A549 (cell line): ENCODE data around the gene CREG2. TPM values are rescaled to one million over a fixed set of nuclear protein-coding genes. Genes with fewer than 3 reads are reported as not detected.

Experiments used
- ATAC-seq, 2 experiments: fragments of 200-7000 bp in 1 of 2; fragments of >200 bp in 1 of 2; cut with Nextera tagmentation in 1 of 2; cut with Tn5 transposase in 1 of 2; 3 replicates each; pipeline versions ENCODE4 v1.8.0 to v1.9.1; 2018 to 2020; ENCODE audit warnings: mild to moderate bottlenecking in 1 of 2, moderate library complexity in 1 of 2
- CTCF ChIA-PET: fragments of 300-600 bp; sonication (Branson Sonifier 250); formaldehyde crosslinking; extraction: SDS; loops from one replicate; lab custom pipeline; 2021; ENCODE audit warnings: antibody characterized with exemption, inconsistent platforms; lab: Yijun Ruan, JAX
- POLR2A ChIA-PET: fragments of 350-600 bp; formaldehyde crosslinking; extraction: SDS; loops from one replicate; lab custom pipeline; 2021; ENCODE audit warnings: antibody characterized with exemption, inconsistent platforms; lab: Yijun Ruan, JAX
- DNase-seq, 2 experiments: peaks; one replicate each; pipeline versions ENCODE4 v3.0.0 to v3.0.0-alpha.2; 2011 to 2016; ENCODE audit warnings: low read depth in 1 of 2, low spot score in 1 of 2
- FAIRE-seq: peaks from 2 replicates; lab custom pipeline; 2011; peaks lifted over from hg19 to GRCh38; lab: Jason Lieb, UNC
- H3K27ac ChIP-seq, 2 experiments: fragments of >200 bp; sonication (Bioruptor Twin); formaldehyde crosslinking; 3 replicates each; pipeline ENCODE4 v1.5.1; 2016 to 2017
- H3K4me1 ChIP-seq: fragments of >200 bp; sonication (Bioruptor Twin); formaldehyde crosslinking; 3 replicates; pipeline ENCODE4 v1.6.1; 2016
- H3K4me2 ChIP-seq: fragments of >200 bp; sonication (Bioruptor Twin); formaldehyde crosslinking; 3 replicates; pipeline ENCODE4 v1.6.1; 2016
- H3K4me3 ChIP-seq: fragments of >200 bp; sonication (Bioruptor Twin); formaldehyde crosslinking; 3 replicates; pipeline ENCODE4 v1.5.1; 2016
- H3K9me3 ChIP-seq: fragments of >200 bp; sonication (Bioruptor Twin); formaldehyde crosslinking; 3 replicates; pipeline ENCODE4 v1.6.1; 2016
- BCL3 ChIP-seq: fragments of >200 bp; sonication (Bioruptor Twin); formaldehyde crosslinking; IDR thresholded peaks from 3 replicates; pipeline ENCODE4 v1.6.1; 2016
- CBX8 ChIP-seq: fragments of 200-600 bp; sonication (generic); IDR thresholded peaks from 2 replicates; pipeline ENCODE4 v1.6.1; 2016
- CEBPB ChIP-seq, 2 experiments: fragments of >200 bp in 1 of 2; sonication (Bioruptor Twin) in 1 of 2; formaldehyde crosslinking in 1 of 2; IDR thresholded peaks; 2 replicates each; pipeline ENCODE4 v1.6.1; 2012 to 2016
- CTCF ChIP-seq: fragments of >200 bp; sonication (Bioruptor Twin); formaldehyde crosslinking; IDR thresholded peaks from 3 replicates; pipeline ENCODE4 v1.5.1; 2016
- EHF ChIP-seq: fragments of 250-450 bp; sonication (Bioruptor Pico); IDR thresholded peaks from 2 replicates; pipeline ENCODE4 v1.5.0; 2020; ENCODE audit warnings: mild to moderate bottlenecking
- EHMT2 ChIP-seq: fragments of 200-600 bp; sonication (generic); IDR thresholded peaks from 2 replicates; pipeline ENCODE4 v1.6.1; 2016; ENCODE audit warnings: antibody characterized with exemption, low read depth, mild to moderate bottlenecking, moderate library complexity
- ESRRA ChIP-seq: fragments of 150-350 bp; IDR thresholded peaks from 2 replicates; pipeline ENCODE4 v1.6.1; 2014; ENCODE audit warnings: mild to moderate bottlenecking, low read length, borderline replicate concordance
- FOSB ChIP-seq: fragments of 250-450 bp; sonication (Bioruptor Pico); IDR thresholded peaks from 2 replicates; pipeline ENCODE4 v1.5.0; 2020; ENCODE audit warnings: mild to moderate bottlenecking, moderate library complexity
- FOSL2 ChIP-seq, 2 experiments: fragments of 450-650 bp in 1 of 2; fragments of >200 bp in 1 of 2; sonication (Bioruptor Twin) in 1 of 2; formaldehyde crosslinking; IDR thresholded peaks; 2 replicates each; pipeline versions ENCODE4 v1.5.0 to v1.6.1; 2016 to 2020; ENCODE audit warnings: mild to moderate bottlenecking in 1 of 2, moderate library complexity in 1 of 2
- HES2 ChIP-seq: fragments of >200 bp; sonication (Bioruptor Twin); formaldehyde crosslinking; IDR thresholded peaks from 2 replicates; pipeline ENCODE4 v1.6.1; 2016
- HOXA7 ChIP-seq: fragments of 250-450 bp; sonication (Bioruptor Pico); IDR thresholded peaks from 2 replicates; pipeline ENCODE4 v1.5.0; 2020; ENCODE audit warnings: mild to moderate bottlenecking, moderate library complexity
- JUN ChIP-seq, 2 experiments: fragments of >200 bp; sonication (Bioruptor Twin); formaldehyde crosslinking; IDR thresholded peaks; 2 replicates in 1 of 2; 3 replicates in 1 of 2; pipeline ENCODE4 v1.6.1; 2016 to 2017
- JUNB ChIP-seq: fragments of >200 bp; sonication (Bioruptor Twin); formaldehyde crosslinking; IDR thresholded peaks from 2 replicates; pipeline ENCODE4 v1.6.1; 2016
- KDM5A ChIP-seq: fragments of 200-600 bp; sonication (generic); IDR thresholded peaks from 2 replicates; pipeline ENCODE4 v1.6.1; 2016; ENCODE audit warnings: antibody characterized with exemption, mild to moderate bottlenecking
- MAFK ChIP-seq: fragments of 450-650 bp; IDR thresholded peaks from 2 replicates; pipeline ENCODE4 v1.6.1; 2014; ENCODE audit not compliant: partially characterized antibody
- MAX ChIP-seq: IDR thresholded peaks from 2 replicates; pipeline ENCODE4 v1.6.1; 2012
- MAZ ChIP-seq: fragments of 150-350 bp; IDR thresholded peaks from 2 replicates; pipeline ENCODE4 v1.6.1; 2014; ENCODE audit warnings: antibody characterized with exemption, low read depth, low read length, borderline replicate concordance
- MYC ChIP-seq: IDR thresholded peaks from 2 replicates; pipeline ENCODE4 v1.6.1; 2012; ENCODE audit warnings: mild to moderate bottlenecking, inconsistent platforms, low read length, improper control_type of control experiment, borderline replicate concordance
- NPAS2 ChIP-seq: fragments of 250-450 bp; sonication (Bioruptor Pico); IDR thresholded peaks from 2 replicates; pipeline ENCODE4 v1.8.0; 2022; ENCODE audit warnings: mild to moderate bottlenecking, moderate library complexity, borderline replicate concordance
- NR3C1 ChIP-seq: fragments of >200 bp; sonication (Bioruptor Twin); formaldehyde crosslinking; IDR thresholded peaks from 3 replicates; pipeline ENCODE4 v1.6.1; 2017
- PBX3 ChIP-seq: IDR thresholded peaks from 2 replicates; pipeline ENCODE4 v1.6.1; 2012
- POLR2A ChIP-seq: IDR thresholded peaks from 2 replicates; pipeline ENCODE4 v1.6.1; 2012; ENCODE audit warnings: mild to moderate bottlenecking, low read length
- RNF2 ChIP-seq: fragments of 200-600 bp; sonication (generic); IDR thresholded peaks from 2 replicates; pipeline ENCODE4 v1.6.1; 2016; ENCODE audit warnings: low read depth, mild to moderate bottlenecking, antibody characterized with exemption, moderate library complexity, borderline replicate concordance
- TFCP2L1 ChIP-seq: fragments of 250-450 bp; sonication (Bioruptor Pico); IDR thresholded peaks from 2 replicates; pipeline ENCODE4 v1.5.0; 2021; ENCODE audit warnings: mild to moderate bottlenecking
- TP53 ChIP-seq: fragments of 250-450 bp; sonication (Bioruptor Pico); IDR thresholded peaks from 2 replicates; pipeline ENCODE4 v1.5.0; 2021; ENCODE audit warnings: mild to moderate bottlenecking, moderate library complexity
- USF2 ChIP-seq: fragments of 450-650 bp; IDR thresholded peaks from 2 replicates; pipeline ENCODE4 v1.6.1; 2014; ENCODE audit warnings: antibody characterized with exemption
- WGBS: methylation state at CpG from one replicate; pipeline ENCODE4 v1.1.6; 2017; ENCODE audit errors: missing lambda C conversion rate; 5-methylcytosine and 5-hydroxymethylcytosine counted together
- polyA plus RNA-seq, 4 experiments: library from polyadenylated mRNA; depleted of rRNA in 3 of 4; stranded (reverse); fragments of >200 nt; fragmentation: RNase III in 1 of 4; extraction: RNeasy Plus Mini Kit Qiagen cat#74134 plus additional on column Dnase treatment in 1 of 4; gene quantifications; 2 replicates in 3 of 4; 3 replicates in 1 of 4; pipeline ENCODE4 v1.2.3, GENCODE V29; 2011 to 2017

The CREG2 gene
- polyA plus RNA-seq, 2 of the 4 experiments (the other 2 are of a cell fraction) = 1.5 to 1.6 TPM

GRCh38 chr2:101396316-101396717 lies 9.0 kb upstream of the CREG2 start:
- WGBS = 1% methylated on average over 2 of the region's 2 CpGs
- Histone ChIP-seq H3K4me3 (peak overlapping the region; percentile 9; the same call in 2 of the 3 replicates), H3K4me2 (peak overlapping the region; percentile 85), H3K9me3 (no peaks in the 10 kb centered on the region), H3K27ac (peak overlapping the region; percentile 81 to 85), H3K4me1 (peaks cover 25% of the 10 kb centered on the region)
- DNase-seq (peak; percentile 65 to 76), ATAC-seq (peak; percentile 86 to 93), FAIRE-seq (no peak)
- CTCF ChIA-PET = interaction anchor here (0.9 to 4.9 kb wide), 5 partner anchors 9 to 346 kb away, joined by 3 to 25 read pairs (median 12); partner anchors contain the start of gene CREG2
- POLR2A ChIA-PET = no interaction called here
- TF ChIP-seq MAZ = no peak
- peak; percentile 72 for TF ChIP-seq FOSL2 (IDR thresholded peaks at IDR 0.05)
- peak; percentile 80 for TF ChIP-seq FOSL2 (CRISPR knock-in tag; IDR thresholded peaks at IDR 0.05)
- 0 out of 2 replicates have a peak, but pooled peaks have one; percentile 47 for TF ChIP-seq MAX
- no peak for TF ChIP-seq MYC
- TF ChIP-seq JUNB = peak; percentile 42; the same call in 1 of the 2 replicates

- ATAC-seq (peak; percentile 60 to 77), DNase-seq (no peak), FAIRE-seq (no peak)
- Histone ChIP-seq H3K9me3 (no peaks in the 10 kb centered on the region), H3K4me1 (peaks cover 25% of the 10 kb centered on the region), H3K4me2 (peak overlapping the region; percentile 85), H3K27ac (peak overlapping the region; percentile 81 to 85), H3K4me3 (peak overlapping the region; percentile 9; the same call in 2 of the 3 replicates)
- POLR2A ChIA-PET = no interaction called here
- WGBS = 57% methylated on average over 6 of the region's 6 CpGs
- TF ChIP-seq NR3C1 (no peak), USF2 (no peak), KDM5A (no peak), EHF (CRISPR knock-in tag) (no peak), ESRRA (no peak), POLR2A (no peak), NPAS2 (CRISPR knock-in tag) (no peak), HES2 (no peak), MAFK (no peak), TP53 (no peak), CBX8 (no peak), TFCP2L1 (CRISPR knock-in tag) (no peak)
- CTCF ChIA-PET = interaction anchor here (0.9 to 4.9 kb wide), 6 partner anchors 8 to 346 kb away, joined by 3 to 25 read pairs (median 8); partner anchors contain the start of gene CREG2
These were observed 8.4 kb upstream of the CREG2 start for GRCh38 chr2:101395545-101396315.

GRCh38 chr2:101388232-101388631 lies 929 bp upstream of the CREG2 start:
- ChIA-PET CTCF (interaction anchor here (0.6 to 3.5 kb wide), 21 partner anchors 9 to 539 kb away, joined by 3 to 35 read pairs (median 5); no protein-coding TSS in a partner anchor), POLR2A (interaction anchor here (0.8 to 0.9 kb wide), 2 partner anchors 38 to 42 kb away, joined by 3 read pairs; no protein-coding TSS in a partner anchor)
- no peaks in the 10 kb centered on the region for H3K9me3 ChIP-seq
- peak overlapping the region; percentile 93; the same call in 2 of the 3 replicates for H3K4me2 ChIP-seq
- no peak for FAIRE-seq
- no peak overlapping the region for H3K27ac ChIP-seq
- peaks cover 9% of the 10 kb centered on the region; the same call in 2 of the 3 replicates for H3K4me1 ChIP-seq
- WGBS = 13% methylated on average over 4 of the region's 4 CpGs
- TF ChIP-seq CEBPB (IDR thresholded peaks at IDR 0.05) (no peak), JUN (IDR thresholded peaks at IDR 0.05) (no peak), PBX3 (no peak), FOSB (CRISPR knock-in tag) (no peak), HOXA7 (CRISPR knock-in tag) (no peak), MAFK (no peak), BCL3 (no peak), EHMT2 (no peak), RNF2 (no peak), CTCF (no peak)
- TF ChIP-seq, all 56 proteins: peak for 0
- DNase-seq (peak in 1 of 2 experiments; percentile 25), ATAC-seq (peak in 1 of 2 experiments; percentile 26; a peak in 1 of 6 replicates)
- H3K4me3 ChIP-seq = no peak overlapping the region
